SK-N-SH (cell line): ENCODE data around the gene SON. TPM values are rescaled to one million over a fixed set of nuclear protein-coding genes. Genes with fewer than 3 reads are reported as not detected.

ENCODE experiments used
- CTCF ChIA-PET: fragments of 300-600, 350-600 bp; formaldehyde crosslinking; extraction: SDS; loops from one replicate; lab custom pipeline; 2021; lab: Yijun Ruan, JAX
- POLR2A ChIA-PET: fragments of 350-600 bp; sonication (Branson Sonifier 250); formaldehyde crosslinking; extraction: SDS; loops from one replicate; lab custom pipeline; 2020; ENCODE audit warnings: antibody characterized with exemption, inconsistent platforms; lab: Yijun Ruan, JAX
- DNase-seq: peaks from one replicate; pipeline ENCODE4 v3.0.0; 2012
- H2AFZ ChIP-seq: fragments of 200-600 bp; sonication (generic); 2 replicates; pipeline ENCODE4 v1.8.1; 2016; ENCODE audit warnings: antibody characterized with exemption, mild to moderate bottlenecking, low read depth
- H3F3A ChIP-seq: fragments of 200-600 bp; sonication (generic); replicated peaks from 2 replicates; pipeline ENCODE3; 2016; ENCODE audit warnings: antibody characterized with exemption, mild to moderate bottlenecking; ENCODE audit not compliant: insufficient read depth
- H3K27ac ChIP-seq, 2 experiments: fragments of 200-500 bp in 1 of 2; fragments of 200-600 bp in 1 of 2; sonication (Bioruptor generic) in 1 of 2; sonication (generic), shearing (Covaris generic) in 1 of 2; 2 replicates each; pipeline versions ENCODE4 v1.5.1 to v1.6.1; 2014 to 2016; ENCODE audit warnings: low read depth in 2 of 2, inconsistent platforms in 1 of 2, low read length in 1 of 2, mild to moderate bottlenecking in 1 of 2, mixed read lengths in 1 of 2
- H3K27me3 ChIP-seq: fragments of 200-600 bp; sonication (generic), shearing (Covaris generic); 2 replicates; pipeline ENCODE4 v1.6.1; 2016; ENCODE audit warnings: mixed run types; ENCODE audit not compliant: insufficient read depth
- H3K36me3 ChIP-seq, 2 experiments: fragments of 200-500 bp in 1 of 2; fragments of 200-600 bp in 1 of 2; sonication (Bioruptor generic) in 1 of 2; sonication (generic) in 1 of 2; replicated peaks in 1 of 2; 2 replicates each; pipeline versions ENCODE3 to v1.5.1; 2014 to 2016; ENCODE audit warnings: low read length in 1 of 2, mild to moderate bottlenecking in 1 of 2; ENCODE audit not compliant: insufficient read depth in 2 of 2, control insufficient read depth in 1 of 2
- H3K4me1 ChIP-seq, 2 experiments: fragments of 200-500 bp in 1 of 2; fragments of 200-600 bp in 1 of 2; sonication (Bioruptor generic) in 1 of 2; sonication (generic), shearing (Covaris generic) in 1 of 2; 2 replicates each; pipeline versions ENCODE4 v1.5.1 to v1.6.1; 2014 to 2016; ENCODE audit warnings: low read depth in 1 of 2, low read length in 1 of 2, mixed run types in 1 of 2; ENCODE audit not compliant: insufficient read depth in 2 of 2, control insufficient read depth in 1 of 2
- H3K4me2 ChIP-seq: fragments of 200-600 bp; sonication (generic), shearing (Covaris generic); 2 replicates; pipeline ENCODE4 v1.6.1; 2017; ENCODE audit warnings: mixed run types
- H3K4me3 ChIP-seq, 2 experiments: fragments of 200-500 bp in 1 of 2; fragments of 200-600 bp in 1 of 2; sonication (Bioruptor generic) in 1 of 2; sonication (generic), shearing (Covaris generic) in 1 of 2; 2 replicates each; pipeline versions ENCODE4 v1.5.1 to v1.8.1; 2014 to 2016; ENCODE audit warnings: low read depth in 2 of 2, inconsistent platforms in 1 of 2, low read length in 1 of 2, mild to moderate bottlenecking in 1 of 2, mixed read lengths in 1 of 2, moderate library complexity in 1 of 2
- H3K79me2 ChIP-seq: fragments of 200-600 bp; sonication (generic); 2 replicates; pipeline ENCODE4 v1.8.1; 2017; ENCODE audit warnings: mild to moderate bottlenecking; ENCODE audit not compliant: insufficient read depth
- H3K9ac ChIP-seq: fragments of 200-600 bp; sonication (generic); 2 replicates; pipeline ENCODE4 v1.6.1; 2017; ENCODE audit warnings: mixed run types
- H3K9me2 ChIP-seq: fragments of 200-600 bp; sonication (generic); 2 replicates; pipeline ENCODE4 v1.6.1; 2017; ENCODE audit warnings: mixed run types
- H3K9me3 ChIP-seq: fragments of 200-600 bp; sonication (generic); 2 replicates; pipeline ENCODE4 v1.6.1; 2017; ENCODE audit warnings: mixed run types, mild to moderate bottlenecking, moderate library complexity
- H4K20me1 ChIP-seq: fragments of 200-600 bp; sonication (generic); 2 replicates; pipeline ENCODE4 v1.6.1; 2017; ENCODE audit warnings: mild to moderate bottlenecking, mixed run types; ENCODE audit not compliant: insufficient read depth
- CHD2 ChIP-seq: fragments of 150-350 bp; IDR thresholded peaks from 2 replicates; pipeline ENCODE4 v1.6.1; 2018; ENCODE audit warnings: low read length; ENCODE audit not compliant: partially characterized antibody
- ELF1 ChIP-seq: IDR thresholded peaks from 2 replicates; pipeline ENCODE4 v1.4.0; 2012
- EP300 ChIP-seq, 2 experiments: IDR thresholded peaks; 2 replicates each; pipeline versions ENCODE4 v1.4.0 to v1.6.1; 2012; ENCODE audit warnings: borderline replicate concordance in 1 of 2, low read depth in 1 of 2, low read length in 1 of 2
- IRF3 ChIP-seq: fragments of 150-350 bp; IDR thresholded peaks from 2 replicates; pipeline ENCODE4 v1.6.1; 2016; ENCODE audit warnings: mild to moderate bottlenecking, low read depth, low read length
- JUND ChIP-seq: IDR thresholded peaks from 2 replicates; pipeline ENCODE4 v1.4.0; 2012
- MEF2A ChIP-seq: IDR thresholded peaks from 2 replicates; pipeline ENCODE4 v1.4.0; 2012; ENCODE audit warnings: low read depth, borderline replicate concordance
- MXI1 ChIP-seq: IDR thresholded peaks from 2 replicates; pipeline ENCODE4 v1.6.1; 2012; ENCODE audit warnings: mild to moderate bottlenecking, low read depth, low read length, improper control_type of control experiment
- NRF1 ChIP-seq: IDR thresholded peaks from 2 replicates; pipeline ENCODE4 v1.6.1; 2012; ENCODE audit warnings: low read depth, mild to moderate bottlenecking, low read length
- POLR2AphosphoS5 ChIP-seq: IDR thresholded peaks from 2 replicates; pipeline ENCODE4 v1.6.1; 2012; ENCODE audit warnings: low read depth, low read length
- REST ChIP-seq: IDR thresholded peaks from 2 replicates; pipeline ENCODE4 v1.6.1; 2012; ENCODE audit warnings: mild to moderate bottlenecking, low read depth, low read length, moderate library complexity
- SMC3 ChIP-seq: IDR thresholded peaks from 2 replicates; pipeline ENCODE4 v1.6.1; 2012; ENCODE audit warnings: low read depth, low read length, improper control_type of control experiment
- TAF1 ChIP-seq: IDR thresholded peaks from 2 replicates; pipeline ENCODE4 v1.6.1; 2012; ENCODE audit warnings: low read depth, mild to moderate bottlenecking, low read length, moderate library complexity, borderline replicate concordance
- TCF12 ChIP-seq: IDR thresholded peaks from 2 replicates; pipeline ENCODE4 v1.4.0; 2012
- YY1 ChIP-seq: IDR thresholded peaks from 2 replicates; pipeline ENCODE4 v1.4.0; 2012; ENCODE audit warnings: low read depth, mild to moderate bottlenecking
- WGBS: methylation state at CpG from one replicate; pipeline ENCODE4 v1.1.6; 2017; ENCODE audit warnings: low lambda C conversion rate; 5-methylcytosine and 5-hydroxymethylcytosine counted together
- polyA plus RNA-seq, 3 experiments: library from polyadenylated mRNA; depleted of rRNA; stranded (reverse); fragments of >200 nt; gene quantifications; 2 replicates each; pipeline ENCODE4 v1.2.3, GENCODE V29; 2012
- TF ChIP-seq, protein P1 (sequence below): fragments of 200-600 bp; sonication (generic); IDR thresholded peaks from 2 replicates; pipeline ENCODE4 v1.6.1; 2017; ENCODE audit warnings: antibody characterized with exemption, mild to moderate bottlenecking, moderate library complexity

Gene SON
- polyA plus RNA-seq, 1 of the 3 experiments (the other 2 are of a cell fraction) = 45.9 TPM

- TF ChIP-seq MXI1 (peak; percentile 58; the same call in 1 of the 2 replicates), TCF12 (0 out of 2 replicates have a peak, but pooled peaks have one; percentile 9), JUND (peak; percentile 10; the same call in 1 of the 2 replicates), POLR2AphosphoS5 (peak; percentile 81), EP300 (IDR thresholded peaks at IDR 0.05; ENCODE audit: borderline replicate concordance in 1 of 2, low read depth in 1 of 2, low read length in 1 of 2) (0 out of 4 replicates have a peak, but pooled peaks of 1 of the 2 experiments have one; percentile 5), CHD2 (peak; percentile 57), NRF1 (peak; percentile 87)
Observed at GRCh38 chr21:33588485-33589335, 45.9 kb downstream of the SON start, which contains the start of gene DONSON (continued).

- H3K4me3 ChIP-seq = no peak overlapping the region
- CTCF ChIA-PET = interaction anchor here (0.6 kb wide), 1 partner anchor 9 kb away, joined by 3 read pairs; no protein-coding TSS in a partner anchor
- DNase-seq = no peak
- WGBS = 90% methylated on average over 1 of the region's 1 CpG
- peaks cover 13% of the 10 kb centered on the region for H3F3A ChIP-seq
- no peak overlapping the region for H2AFZ ChIP-seq
- H4K20me1 ChIP-seq = no peaks in the 10 kb centered on the region
- no peak overlapping the region for H3K27ac ChIP-seq
- no peaks in the 10 kb centered on the region for H3K9me3 ChIP-seq
- POLR2A ChIA-PET = no interaction called here
- H3K9ac ChIP-seq = no peak overlapping the region
- H3K79me2 ChIP-seq = no peaks in the 10 kb centered on the region
- TF ChIP-seq, protein P1, sequence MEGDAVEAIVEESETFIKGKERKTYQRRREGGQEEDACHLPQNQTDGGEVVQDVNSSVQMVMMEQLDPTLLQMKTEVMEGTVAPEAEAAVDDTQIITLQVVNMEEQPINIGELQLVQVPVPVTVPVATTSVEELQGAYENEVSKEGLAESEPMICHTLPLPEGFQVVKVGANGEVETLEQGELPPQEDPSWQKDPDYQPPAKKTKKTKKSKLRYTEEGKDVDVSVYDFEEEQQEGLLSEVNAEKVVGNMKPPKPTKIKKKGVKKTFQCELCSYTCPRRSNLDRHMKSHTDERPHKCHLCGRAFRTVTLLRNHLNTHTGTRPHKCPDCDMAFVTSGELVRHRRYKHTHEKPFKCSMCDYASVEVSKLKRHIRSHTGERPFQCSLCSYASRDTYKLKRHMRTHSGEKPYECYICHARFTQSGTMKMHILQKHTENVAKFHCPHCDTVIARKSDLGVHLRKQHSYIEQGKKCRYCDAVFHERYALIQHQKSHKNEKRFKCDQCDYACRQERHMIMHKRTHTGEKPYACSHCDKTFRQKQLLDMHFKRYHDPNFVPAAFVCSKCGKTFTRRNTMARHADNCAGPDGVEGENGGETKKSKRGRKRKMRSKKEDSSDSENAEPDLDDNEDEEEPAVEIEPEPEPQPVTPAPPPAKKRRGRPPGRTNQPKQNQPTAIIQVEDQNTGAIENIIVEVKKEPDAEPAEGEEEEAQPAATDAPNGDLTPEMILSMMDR = no peak
- TF ChIP-seq MEF2A (no peak), SMC3 (no peak), IRF3 (no peak), TAF1 (no peak), ELF1 (no peak), YY1 (no peak), REST (no peak), EP300 (IDR thresholded peaks at IDR 0.05; ENCODE audit: borderline replicate concordance in 1 of 2, low read depth in 1 of 2, low read length in 1 of 2) (no peak), JUND (no peak)
- H3K4me1 ChIP-seq = no peaks in the 10 kb centered on the region
- H3K9me2 ChIP-seq = no peaks in the 10 kb centered on the region
- H3K36me3 ChIP-seq = peaks cover 49 to 63% of the 10 kb centered on the region in 2 experiments
- H3K4me2 ChIP-seq = no peak overlapping the region
- no peaks in the 10 kb centered on the region for H3K27me3 ChIP-seq
Observed at GRCh38 chr21:33598051-33598450, 55.2 kb downstream of the SON start.
